DOHH2 (cell line): ENCODE measurements around the gene PAFAH2.

Experiments used
- H3F3A ChIP-seq: fragments of 200-600 bp; sonication (generic), shearing (Covaris generic); 2 replicates; pipeline ENCODE4 v1.6.0; 2016; ENCODE audit warnings: antibody characterized with exemption, mild to moderate bottlenecking; ENCODE audit not compliant: control insufficient read depth, insufficient read depth
- H3K27ac ChIP-seq: fragments of 200-600 bp; sonication (generic); 2 replicates; pipeline ENCODE4 v1.5.1; 2014; ENCODE audit warnings: low read depth, mild to moderate bottlenecking, low read length, moderate library complexity
- H3K27me3 ChIP-seq: fragments of 200-600 bp; sonication (generic); 2 replicates; pipeline ENCODE4 v1.6.1; 2014; ENCODE audit warnings: mild to moderate bottlenecking, low read length, mixed read lengths; ENCODE audit not compliant: control insufficient read depth
- H3K36me3 ChIP-seq: fragments of 200-600 bp; sonication (generic); 2 replicates; pipeline ENCODE4 v1.6.1; 2014; ENCODE audit warnings: mild to moderate bottlenecking, low read length, moderate library complexity, mixed read lengths; ENCODE audit not compliant: control insufficient read depth
- H3K4me1 ChIP-seq: fragments of 200-600 bp; sonication (generic); 2 replicates; pipeline ENCODE4 v1.6.1; 2014; ENCODE audit warnings: mild to moderate bottlenecking, low read length, mixed read lengths; ENCODE audit not compliant: control insufficient read depth
- H3K4me2 ChIP-seq: fragments of 200-600 bp; sonication (generic); 2 replicates; pipeline ENCODE4 v1.6.0; 2014; ENCODE audit warnings: mild to moderate bottlenecking, low read length, moderate library complexity
- H3K4me3 ChIP-seq: fragments of 200-600 bp; sonication (generic); 2 replicates; pipeline ENCODE4 v1.5.1; 2014; ENCODE audit warnings: mild to moderate bottlenecking, low read length, mixed read lengths
- H3K79me2 ChIP-seq: fragments of 200-600 bp; sonication (generic); 2 replicates; pipeline ENCODE4 v1.6.1; 2014; ENCODE audit warnings: mild to moderate bottlenecking, low read length, mixed read lengths; ENCODE audit not compliant: control insufficient read depth
- H3K9me2 ChIP-seq: fragments of 200-600 bp; sonication (generic); replicated peaks from 2 replicates; pipeline ENCODE4 v1.6.1; 2014; ENCODE audit warnings: mild to moderate bottlenecking, low read length, mixed read lengths; ENCODE audit not compliant: control insufficient read depth
- H3K9me3 ChIP-seq: fragments of 200-600 bp; sonication (generic); 2 replicates; pipeline ENCODE4 v1.6.1; 2014; ENCODE audit warnings: antibody characterized with exemption, low read length, mixed read lengths; ENCODE audit not compliant: control insufficient read depth, insufficient read depth
- H4K20me1 ChIP-seq: fragments of 200-600 bp; sonication (generic); 2 replicates; pipeline ENCODE4 v1.6.0; 2014; ENCODE audit warnings: low read depth, mild to moderate bottlenecking, antibody characterized with exemption, low read length, moderate library complexity; ENCODE audit not compliant: control insufficient read depth, insufficient read depth
- CTCF ChIP-seq: fragments of 200-600 bp; sonication (generic); IDR thresholded peaks from one replicate; pipeline ENCODE4 v1.5.1; 2014; ENCODE audit warnings: antibody characterized with exemption, mild to moderate bottlenecking, low read depth, low read length; ENCODE audit not compliant: poor library complexity, severe bottlenecking
- EZH2phosphoT487 ChIP-seq: fragments of 200-600 bp; sonication (generic); IDR thresholded peaks from 2 replicates; pipeline ENCODE4 v1.6.1; 2017; ENCODE audit warnings: borderline replicate concordance, mild to moderate bottlenecking, antibody characterized with exemption, low read length, moderate library complexity, mixed read lengths

Gene PAFAH2

GRCh38 chr1:26027716-26028489 lies 30.0 kb upstream of the PAFAH2 start:
- no peak overlapping the region for H3K4me2 ChIP-seq
- H3K4me1 ChIP-seq, result no peaks in the 10 kb centered on the region
- H3K36me3 ChIP-seq, result no peaks in the 10 kb centered on the region
- no peak overlapping the region for H3K4me3 ChIP-seq
- peaks cover 10% of the 10 kb centered on the region for H3K27me3 ChIP-seq
- no peak overlapping the region for H3K27ac ChIP-seq
- no peaks in the 10 kb centered on the region for H4K20me1 ChIP-seq
- no peaks in the 10 kb centered on the region for H3K79me2 ChIP-seq
- no peaks in the 10 kb centered on the region for H3K9me3 ChIP-seq
- no peak for TF ChIP-seq EZH2phosphoT487
- no peak for TF ChIP-seq CTCF
- H3F3A ChIP-seq, result no peaks in the 10 kb centered on the region
- no peaks in the 10 kb centered on the region for H3K9me2 ChIP-seq

GRCh38 chr1:26025517-26025916 lies 27.7 kb upstream of the PAFAH2 start:
- no peaks in the 10 kb centered on the region for H4K20me1 ChIP-seq
- H3K27me3 ChIP-seq, result peaks cover 10% of the 10 kb centered on the region
- H3K36me3 ChIP-seq, result no peaks in the 10 kb centered on the region
- H3K9me2 ChIP-seq, result no peaks in the 10 kb centered on the region
- no peaks in the 10 kb centered on the region for H3K9me3 ChIP-seq
- H3K4me1 ChIP-seq, result no peaks in the 10 kb centered on the region
- H3F3A ChIP-seq, result no peaks in the 10 kb centered on the region
- H3K79me2 ChIP-seq, result no peaks in the 10 kb centered on the region
- no peak overlapping the region for H3K4me2 ChIP-seq
- no peak overlapping the region for H3K4me3 ChIP-seq
- H3K27ac ChIP-seq, result no peak overlapping the region
- TF ChIP-seq CTCF (no peak), EZH2phosphoT487 (no peak)

GRCh38 chr1:26025060-26025459 lies 27.2 kb upstream of the PAFAH2 start:
- Histone ChIP-seq H3K4me2 (no peak overlapping the region), H3K36me3 (no peaks in the 10 kb centered on the region), H3K79me2 (no peaks in the 10 kb centered on the region), H3K4me3 (no peak overlapping the region), H3K27me3 (peaks cover 13% of the 10 kb centered on the region), H3K4me1 (no peaks in the 10 kb centered on the region), H3K27ac (no peak overlapping the region), H4K20me1 (no peaks in the 10 kb centered on the region), H3K9me3 (no peaks in the 10 kb centered on the region), H3F3A (no peaks in the 10 kb centered on the region), H3K9me2 (no peaks in the 10 kb centered on the region)
- TF ChIP-seq CTCF (no peak), EZH2phosphoT487 (no peak)
